ENCODE measurements around the gene TPI1.

The TPI1 gene

DNA sequence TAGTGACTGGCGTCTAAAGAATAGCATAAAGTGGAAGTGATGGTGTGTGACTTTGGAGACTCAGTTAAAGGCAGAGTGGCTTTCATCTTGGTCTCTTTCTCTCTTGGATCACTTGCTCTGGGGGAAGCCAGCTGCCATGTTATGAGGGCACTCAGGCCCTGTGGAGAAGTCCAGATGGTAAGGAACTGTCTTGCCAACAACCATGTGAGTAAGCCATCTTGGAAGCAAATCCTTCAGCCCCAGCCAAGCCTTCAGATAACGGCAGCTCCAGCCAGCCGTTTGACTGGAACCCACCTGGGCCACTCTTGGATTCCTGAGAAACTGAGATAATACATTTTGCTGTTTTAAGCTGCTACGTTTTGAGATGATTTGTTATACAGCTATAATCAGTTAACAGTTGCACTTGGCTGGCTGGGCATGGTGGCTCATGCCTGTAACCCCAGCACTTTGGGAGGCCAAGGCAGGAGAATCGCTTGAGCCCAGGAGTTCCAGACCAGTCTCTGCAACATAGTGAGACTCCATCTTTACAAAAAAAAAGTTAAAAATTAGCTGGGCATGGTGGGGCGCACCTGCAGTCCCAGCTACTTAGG lies 29.6 kb downstream of the TPI1 start:
- H3K4me3 ChIP-seq (replicated peaks in 1 of 2; ENCODE audit: low read depth in 2 of 2, low read length in 2 of 2) = no peak overlapping the region
- TF ChIP-seq, protein P1, sequence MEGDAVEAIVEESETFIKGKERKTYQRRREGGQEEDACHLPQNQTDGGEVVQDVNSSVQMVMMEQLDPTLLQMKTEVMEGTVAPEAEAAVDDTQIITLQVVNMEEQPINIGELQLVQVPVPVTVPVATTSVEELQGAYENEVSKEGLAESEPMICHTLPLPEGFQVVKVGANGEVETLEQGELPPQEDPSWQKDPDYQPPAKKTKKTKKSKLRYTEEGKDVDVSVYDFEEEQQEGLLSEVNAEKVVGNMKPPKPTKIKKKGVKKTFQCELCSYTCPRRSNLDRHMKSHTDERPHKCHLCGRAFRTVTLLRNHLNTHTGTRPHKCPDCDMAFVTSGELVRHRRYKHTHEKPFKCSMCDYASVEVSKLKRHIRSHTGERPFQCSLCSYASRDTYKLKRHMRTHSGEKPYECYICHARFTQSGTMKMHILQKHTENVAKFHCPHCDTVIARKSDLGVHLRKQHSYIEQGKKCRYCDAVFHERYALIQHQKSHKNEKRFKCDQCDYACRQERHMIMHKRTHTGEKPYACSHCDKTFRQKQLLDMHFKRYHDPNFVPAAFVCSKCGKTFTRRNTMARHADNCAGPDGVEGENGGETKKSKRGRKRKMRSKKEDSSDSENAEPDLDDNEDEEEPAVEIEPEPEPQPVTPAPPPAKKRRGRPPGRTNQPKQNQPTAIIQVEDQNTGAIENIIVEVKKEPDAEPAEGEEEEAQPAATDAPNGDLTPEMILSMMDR (IDR thresholded peaks at IDR 0.05; ENCODE audit: low read depth, low read length) = no peak
- DNase-seq (ENCODE audit: low read depth in 2 of 2) = no peak

- TF ChIP-seq, protein P1 (IDR thresholded peaks at IDR 0.05; ENCODE audit: low read depth, low read length) = no peak
Measured at GRCh38 chr12:6899427-6899826, 32.1 kb downstream of the TPI1 start.

GRCh38 chr12:6899837-6900519 lies 32.6 kb downstream of the TPI1 start:
- TF ChIP-seq, protein P1 (IDR thresholded peaks at IDR 0.05; ENCODE audit: low read depth, low read length) = no peak
- peak; percentile 76 to 84 for DNase-seq (ENCODE audit: low read depth in 2 of 2)
- no peak overlapping the region for H3K4me3 ChIP-seq (replicated peaks in 1 of 2; ENCODE audit: low read depth in 2 of 2, low read length in 2 of 2)

More at GRCh38 chr12:6899427-6899826, 32.1 kb downstream of the TPI1 start:
- DNase-seq (ENCODE audit: low read depth in 2 of 2) = peak in 1 of 2 donors; percentile 46
- no peak overlapping the region for H3K4me3 ChIP-seq (replicated peaks in 1 of 2; ENCODE audit: low read depth in 2 of 2, low read length in 2 of 2)

DNA sequence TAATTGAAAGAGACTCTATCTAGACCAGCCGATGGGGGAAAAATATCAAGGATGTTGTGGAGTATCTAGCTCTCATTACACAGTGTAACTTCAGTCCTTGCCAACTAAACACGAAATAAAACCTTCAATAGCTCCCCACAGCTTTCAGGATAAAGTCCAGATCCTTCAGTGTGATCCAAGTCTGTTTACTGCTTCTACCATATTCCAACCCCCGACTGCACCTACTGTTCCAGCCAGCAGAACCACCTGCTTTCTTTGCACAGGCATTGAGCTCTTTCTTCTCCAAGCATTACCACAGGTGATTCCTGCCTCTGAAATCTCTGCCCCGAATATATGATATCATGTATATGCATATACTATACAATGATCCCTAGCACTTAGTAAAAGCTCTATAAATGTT lies 35.1 kb downstream of the TPI1 start:
- TF ChIP-seq, protein P1 (IDR thresholded peaks at IDR 0.05; ENCODE audit: low read depth, low read length) = no peak
- no peak overlapping the region for H3K4me3 ChIP-seq (replicated peaks in 1 of 2; ENCODE audit: low read depth in 2 of 2, low read length in 2 of 2)
- no peak for DNase-seq (ENCODE audit: low read depth in 2 of 2)

GRCh38 chr12:6903722-6904121 lies 36.4 kb downstream of the TPI1 start:
- H3K4me3 ChIP-seq (replicated peaks in 1 of 2; ENCODE audit: low read depth in 2 of 2, low read length in 2 of 2) = no peak overlapping the region
- no peak for DNase-seq (ENCODE audit: low read depth in 2 of 2)
- TF ChIP-seq, protein P1 (IDR thresholded peaks at IDR 0.05; ENCODE audit: low read depth, low read length) = no peak

DNA sequence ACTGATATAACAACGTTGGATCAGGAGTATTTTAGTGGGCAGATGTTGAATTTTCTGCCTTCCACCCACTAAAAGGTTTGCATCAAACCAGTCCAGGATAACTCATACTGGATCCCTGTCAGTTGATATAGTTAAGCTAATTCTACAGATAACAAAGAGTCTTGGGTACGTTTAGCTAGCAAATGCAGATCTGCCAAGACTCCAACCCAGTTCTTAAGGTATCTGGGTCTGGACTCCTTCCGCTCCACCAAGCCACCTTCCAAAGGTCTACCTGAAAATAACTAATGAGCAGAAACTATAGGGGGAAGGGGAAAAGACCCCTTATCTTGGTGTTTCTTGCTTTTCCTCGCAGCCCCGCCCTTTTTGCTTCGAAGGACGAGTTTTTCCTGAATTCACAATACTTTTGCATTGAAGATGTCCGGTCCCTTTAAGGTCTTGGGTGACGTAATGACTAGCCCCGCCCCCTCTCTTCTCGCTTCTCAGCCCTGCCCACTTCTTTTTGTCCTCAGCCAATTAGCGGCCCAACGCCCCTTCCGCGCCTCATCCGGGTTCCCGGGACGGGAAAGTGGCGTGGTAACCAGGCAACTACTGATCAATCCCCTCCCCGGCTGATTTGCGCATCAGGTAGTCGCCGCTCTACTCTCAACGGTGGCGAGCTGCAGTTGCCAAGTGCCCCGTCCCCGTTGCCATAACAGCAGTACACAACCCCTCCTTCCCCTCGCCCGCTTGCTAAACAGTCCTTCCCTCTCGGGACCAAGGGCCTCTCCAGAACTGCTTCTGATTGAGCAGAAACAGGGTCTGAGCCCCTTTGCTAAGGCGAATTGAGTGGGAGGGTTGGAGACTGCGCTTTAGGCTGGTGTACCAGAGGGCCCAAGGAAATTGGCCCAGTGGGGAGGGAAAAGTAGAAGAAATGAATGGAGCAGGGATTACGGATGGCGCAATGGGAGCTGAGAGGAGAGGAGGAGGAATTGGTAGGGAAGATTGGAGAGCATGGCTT lies 37.2 kb downstream of the TPI1 start, which contains the start of gene LRRC23:
Gene LRRC23 (plus strand): TSS at position 543 of the 997 bp plus-strand sequence. CDS start 812 bp downstream, outside the sequence.
- H3K4me3 ChIP-seq (replicated peaks in 1 of 2; ENCODE audit: low read depth in 2 of 2, low read length in 2 of 2) = peak within 1 kb of the TSS; percentile 70 to 85
- TF ChIP-seq, protein P1 (IDR thresholded peaks at IDR 0.05; ENCODE audit: low read depth, low read length) = no peak
- peak; percentile 95 to 97 for DNase-seq (ENCODE audit: low read depth in 2 of 2)

Data from cardiac fibroblast (primary cell).